NCI-H1436 treated with DMSO at 0.1 percent for 48 hours (cell line): ENCODE data around the gene TBCA.

Experiments used
- DNase-seq: peaks from one replicate; lab custom pipeline; 2025; lab: John Stamatoyannopoulos, UW

TBCA gene, protein sequence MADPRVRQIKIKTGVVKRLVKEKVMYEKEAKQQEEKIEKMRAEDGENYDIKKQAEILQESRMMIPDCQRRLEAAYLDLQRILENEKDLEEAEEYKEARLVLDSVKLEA

DNA sequence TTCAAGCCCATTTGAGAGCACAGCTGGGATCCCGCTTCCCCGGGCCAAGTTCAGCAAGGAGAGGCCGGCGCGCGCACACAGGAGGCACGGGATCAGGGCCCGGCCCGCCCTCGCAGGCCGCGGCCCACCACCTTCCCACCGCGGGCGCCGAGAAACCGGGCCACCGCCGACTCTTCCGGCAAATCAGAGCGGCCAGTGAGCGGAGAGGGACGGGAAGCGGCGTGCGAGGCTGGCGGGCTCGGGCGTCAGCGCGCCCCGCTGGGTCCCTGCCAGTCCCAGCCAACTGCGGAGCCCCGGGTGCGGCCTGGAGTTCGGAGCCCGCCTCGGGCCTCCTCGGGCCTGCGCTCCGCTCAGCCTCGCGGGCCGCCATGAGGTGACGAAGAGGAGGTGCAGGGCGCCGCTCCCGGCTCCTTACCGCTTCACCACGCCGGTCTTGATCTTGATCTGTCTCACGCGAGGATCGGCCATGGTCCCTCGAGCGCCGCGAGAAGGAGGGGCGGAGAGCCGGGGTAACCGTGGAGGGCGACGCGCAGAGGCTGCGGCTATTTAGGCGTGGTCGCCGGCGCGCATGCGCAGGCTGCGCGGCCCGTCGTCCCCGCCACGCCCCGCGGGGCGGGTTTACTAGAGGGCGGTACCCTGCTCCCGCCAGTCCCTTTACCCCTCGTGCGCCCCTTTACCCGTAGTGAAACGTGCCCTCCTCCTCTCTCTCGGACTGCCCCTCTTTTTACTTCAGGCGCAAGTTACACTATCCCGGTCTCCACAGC lies at the start of gene TBCA:
Gene TBCA, minus strand, starts transcription at position 550 of the 764 bp plus-strand sequence. Its CDS starts 82 bp downstream, at position 468.
- DNase-seq = peak; percentile 70

- DNase-seq = no peak
Measured at GRCh38 chr5:77824981-77825380, 48.8 kb upstream of the TBCA start.

- DNase-seq = no peak
Measured at GRCh38 chr5:77816686-77817085, 40.5 kb upstream of the TBCA start.

GRCh38 chr5:77812926-77813589 lies 36.9 kb upstream of the TBCA start:
- no peak for DNase-seq

GRCh38 chr5:77806213-77806843 lies 30.2 kb upstream of the TBCA start:
- no peak for DNase-seq

GRCh38 chr5:77798456-77798855 lies 22.3 kb upstream of the TBCA start:
- no peak for DNase-seq

GRCh38 chr5:77797136-77797535 lies 21.0 kb upstream of the TBCA start:
- no peak for DNase-seq

DNA sequence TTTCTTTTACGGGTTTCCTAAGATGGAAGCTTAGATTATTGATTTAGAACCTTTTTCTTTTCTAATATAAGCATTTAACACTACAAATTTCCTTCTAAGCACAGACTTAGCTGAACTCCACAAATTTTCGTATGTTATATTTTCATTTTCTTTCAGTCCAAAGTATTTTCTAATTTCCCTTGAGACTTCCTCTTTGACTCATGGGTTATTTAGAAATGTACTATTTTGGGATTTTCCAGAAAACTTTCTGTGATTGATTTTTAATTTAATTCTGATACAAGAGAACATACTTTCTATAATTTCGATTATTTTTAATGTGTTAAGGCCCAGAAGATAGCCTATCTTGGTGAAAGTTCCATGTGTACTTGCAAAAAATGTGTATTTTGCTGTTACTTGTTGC lies 19.7 kb upstream of the TBCA start:
- DNase-seq = no peak

DNA sequence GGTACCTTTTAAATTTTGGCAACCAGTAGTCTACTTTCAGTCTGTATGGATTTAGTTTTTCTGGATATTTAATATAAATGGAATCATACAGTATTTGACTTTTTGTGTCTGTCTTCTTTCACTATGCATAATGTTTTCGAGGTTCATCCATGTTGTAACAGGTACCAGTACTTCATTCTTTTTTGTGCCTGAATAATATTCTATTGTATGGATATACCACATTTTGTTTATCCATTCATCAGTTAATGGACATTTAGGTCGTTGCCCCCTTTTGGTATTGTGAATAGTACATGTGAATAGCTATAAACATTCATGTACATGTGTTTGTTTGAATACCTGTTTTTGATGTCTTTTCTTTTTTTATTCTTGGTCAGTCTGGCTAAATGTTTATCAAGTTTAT lies 19.1 kb upstream of the TBCA start:
- no peak for DNase-seq

GRCh38 chr5:77791926-77792325 lies 15.8 kb upstream of the TBCA start:
- DNase-seq = no peak

DNA sequence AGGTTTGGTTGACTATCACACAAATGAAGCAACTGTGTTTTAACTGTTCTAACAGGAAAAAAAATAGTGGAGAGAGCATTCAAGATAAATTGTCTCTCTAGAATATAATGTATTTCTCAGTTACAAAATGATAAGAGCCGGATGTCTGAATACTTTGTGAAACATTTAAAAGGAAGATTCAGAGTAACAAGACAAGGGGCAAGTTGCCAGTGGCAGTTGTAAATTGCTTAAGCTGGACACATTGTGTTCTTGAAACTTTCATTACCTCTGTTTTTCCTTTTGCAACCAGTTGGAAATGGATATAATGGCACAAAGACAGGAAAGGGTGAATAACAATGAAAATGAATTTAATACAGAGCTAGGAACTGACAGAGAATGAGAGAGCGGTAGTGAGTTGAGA lies 15.2 kb upstream of the TBCA start:
- no peak for DNase-seq

- DNase-seq = no peak
Measured at GRCh38 chr5:77785229-77785628, 9.1 kb upstream of the TBCA start.

- no peak for DNase-seq
Measured at GRCh38 chr5:77784735-77785134, 8.6 kb upstream of the TBCA start.

DNA sequence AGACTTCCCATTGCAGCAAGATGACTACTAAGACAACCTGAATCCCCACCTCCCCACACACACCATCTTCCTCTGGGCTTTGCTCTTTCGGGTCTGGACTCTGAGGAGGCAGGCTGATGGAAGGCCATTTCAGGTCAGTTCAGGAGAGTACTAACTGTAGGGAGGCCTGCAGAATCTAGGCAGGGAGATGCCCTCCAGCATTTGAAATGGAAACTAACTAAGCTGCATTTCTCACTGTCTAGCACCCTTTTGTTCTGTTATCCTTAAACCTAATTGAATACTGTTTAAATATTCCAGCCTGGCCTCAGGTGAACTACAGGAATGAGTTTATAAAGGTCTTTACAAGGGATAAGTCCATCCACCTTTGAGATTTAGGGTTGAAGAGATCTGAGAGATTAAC lies 4.9 kb upstream of the TBCA start:
- no peak for DNase-seq

DNA sequence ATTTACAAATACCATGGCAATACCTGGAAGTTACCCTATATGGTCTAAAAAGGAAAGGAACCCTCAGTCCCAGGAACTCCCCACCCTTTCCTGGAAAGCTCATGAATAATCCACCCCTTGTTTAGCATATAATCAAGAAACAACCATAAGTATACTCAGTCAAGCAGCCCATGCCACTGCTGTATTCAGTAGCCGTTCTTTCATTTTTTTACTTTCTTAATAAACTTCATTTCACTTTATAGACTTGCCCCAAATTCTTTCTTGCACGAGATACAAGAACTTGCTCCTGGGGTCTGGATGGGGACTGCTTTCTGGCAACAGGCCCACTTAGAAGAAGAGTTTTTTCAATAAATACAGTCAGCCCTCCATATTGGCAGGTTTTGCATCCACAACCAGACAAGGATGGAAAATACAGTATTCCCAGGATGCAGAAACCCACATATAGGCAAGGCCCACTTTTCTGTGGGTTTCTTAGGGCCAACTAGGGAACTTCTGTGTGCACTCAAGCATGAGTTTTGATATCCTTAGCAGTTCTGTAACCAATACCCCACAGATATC lies 2.8 kb upstream of the TBCA start:
- DNase-seq = no peak

GRCh38 chr5:77778398-77778797 lies 2.3 kb upstream of the TBCA start:
- no peak for DNase-seq

DNA sequence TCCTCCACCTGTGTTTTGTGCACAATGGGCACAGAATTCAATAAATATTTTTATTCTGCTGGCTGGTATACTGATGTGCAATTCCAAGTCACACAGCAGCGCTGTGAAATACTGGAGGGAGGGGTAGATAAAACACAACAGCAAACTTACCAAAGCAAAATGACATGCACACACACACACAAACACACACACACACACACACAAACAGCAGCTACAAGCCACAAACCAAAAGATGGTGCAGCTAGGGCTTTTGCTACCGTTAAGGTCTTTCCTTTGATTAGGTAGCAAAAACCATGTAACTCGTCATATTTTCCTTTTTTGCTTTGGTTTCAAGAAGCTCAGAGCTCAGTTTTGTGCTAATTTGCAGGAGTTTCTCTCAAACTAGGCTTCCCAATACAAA lies 1.8 kb upstream of the TBCA start:
- no peak for DNase-seq

DNA sequence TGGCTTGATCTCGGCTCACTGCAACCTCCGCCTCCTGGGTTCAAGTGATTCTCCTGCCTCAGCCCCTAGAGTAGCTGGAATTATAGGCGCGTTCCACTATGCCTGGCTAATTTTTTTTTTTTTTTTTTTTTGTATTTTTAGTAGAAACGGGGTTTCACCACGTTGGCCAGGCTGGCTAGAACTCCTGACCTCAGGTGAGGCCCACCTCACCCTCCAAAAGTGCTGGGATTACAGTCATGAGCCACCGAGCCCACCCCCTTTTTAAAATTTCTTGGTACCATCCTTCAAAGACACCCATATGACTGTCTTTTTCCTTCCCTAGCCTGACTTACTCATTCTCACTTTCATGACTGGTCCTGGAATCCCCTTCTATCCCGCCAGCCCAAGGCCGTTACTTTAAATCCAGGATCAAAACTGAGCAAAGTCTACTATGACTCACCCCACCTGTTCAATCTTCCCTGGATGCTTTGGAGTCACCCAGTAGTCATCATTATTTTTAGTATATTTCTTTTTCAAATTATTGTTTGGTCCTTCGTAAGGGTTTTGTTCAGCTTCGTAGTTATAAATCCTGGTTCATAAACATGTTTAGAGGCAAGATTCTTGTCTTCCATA lies 1.2 kb upstream of the TBCA start:
- DNase-seq = no peak

DNA sequence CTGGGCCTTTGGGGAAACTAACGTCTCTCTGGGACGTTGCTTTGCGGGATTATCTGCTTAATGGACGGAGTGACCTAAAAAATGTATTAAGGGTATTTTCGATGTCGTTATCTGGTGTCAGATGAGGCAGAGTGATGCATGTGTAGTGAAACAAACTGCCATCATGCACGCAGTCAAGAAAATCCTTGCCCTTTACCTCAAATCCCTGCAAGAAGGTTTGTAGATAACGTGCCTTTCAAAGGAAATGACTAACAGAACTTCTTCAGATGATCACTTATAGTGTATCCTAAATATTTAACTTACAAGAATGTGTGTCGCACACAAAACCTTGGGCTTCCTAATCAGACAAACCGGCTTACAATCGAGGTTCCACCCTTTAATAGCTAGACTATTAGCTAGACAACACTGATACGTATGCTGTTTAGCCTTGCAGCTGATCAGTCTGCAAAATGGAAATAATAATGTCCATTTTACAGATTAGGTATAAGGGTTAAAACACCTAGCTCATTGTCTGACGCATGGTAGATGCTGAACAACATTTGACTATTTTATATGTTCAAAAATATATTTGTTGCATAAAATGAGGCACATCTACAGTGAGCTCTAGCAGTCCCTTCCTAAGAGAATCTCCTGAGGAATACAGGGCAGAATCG lies 541 bp upstream of the TBCA start:
- no peak for DNase-seq

DNA sequence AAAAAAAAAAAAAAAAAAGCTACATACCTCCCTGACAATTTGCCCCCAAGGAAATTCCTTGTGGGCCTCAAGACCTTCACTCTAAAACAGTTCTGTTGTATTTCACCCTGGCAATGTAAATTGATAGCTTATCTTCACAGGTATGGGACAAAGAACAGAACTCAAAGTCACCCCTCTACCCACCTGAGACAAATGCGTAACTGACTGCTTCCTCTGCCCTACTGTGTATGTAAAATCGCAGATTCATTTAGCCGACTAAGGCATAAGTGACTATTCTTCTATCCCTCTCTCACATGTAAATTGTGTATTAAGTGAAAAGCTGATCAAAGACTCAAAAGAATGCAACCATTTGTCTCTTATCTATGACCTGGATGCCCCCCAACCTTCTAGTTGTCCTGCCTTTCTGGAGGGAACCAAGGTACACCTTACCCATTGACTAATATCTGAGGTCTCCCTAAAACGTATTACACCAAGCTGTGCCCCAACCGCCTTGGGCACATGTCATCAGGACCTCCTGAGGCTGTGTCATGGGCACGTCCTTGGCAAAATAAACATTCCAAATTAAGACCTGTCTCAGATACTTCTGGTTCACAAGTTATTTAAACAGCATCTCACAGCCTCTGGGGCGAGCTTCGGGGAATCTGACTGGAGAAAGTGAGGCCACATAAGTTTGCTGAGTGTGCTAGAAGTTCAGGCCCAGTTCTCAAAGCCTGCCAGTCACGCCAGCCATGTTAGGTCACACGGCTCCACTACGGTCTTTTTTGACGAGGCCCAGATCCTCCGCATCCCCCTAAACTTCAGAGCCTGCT lies 954 bp downstream of the TBCA start:
- DNase-seq = no peak

DNA sequence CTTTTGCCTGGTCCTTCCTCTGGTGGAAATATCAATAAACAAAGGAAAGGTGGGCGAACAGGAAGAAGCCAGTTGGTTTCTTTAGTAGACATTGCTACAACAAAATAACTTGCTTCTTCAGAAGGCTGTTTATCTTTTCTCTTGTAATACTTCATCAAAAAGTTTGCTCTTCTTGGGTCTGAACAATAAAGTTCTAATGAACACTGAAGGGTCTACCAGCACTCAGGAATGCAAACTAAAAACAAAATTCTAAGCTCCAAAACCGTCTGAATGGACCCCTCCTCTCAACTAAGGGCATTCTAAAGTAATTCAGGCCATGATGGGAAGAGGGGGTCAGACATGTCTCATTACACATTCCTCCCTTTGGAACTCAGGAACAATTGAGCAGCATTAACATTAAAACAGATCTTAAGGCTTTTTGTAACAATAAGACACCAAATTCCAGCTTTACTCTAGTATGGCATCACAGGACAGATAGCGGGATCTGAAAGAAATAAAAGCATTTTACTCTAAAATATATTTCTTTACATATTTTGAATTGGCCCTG lies 2.3 kb downstream of the TBCA start:
- DNase-seq = no peak
